DND-41 (cell line): ENCODE results near the gene PNMA6F.

Source experiments
- ATAC-seq: fragments of 200-7000 bp; cut with Tn5 transposase; 3 replicates; pipeline ENCODE4 v1.9.1; 2021; ENCODE audit warnings: low read depth; ENCODE audit not compliant: insufficient read depth
- DNase-seq: peaks from one replicate; pipeline ENCODE4 v3.0.0-alpha.2; 2020
- H2AFZ ChIP-seq: 2 replicates; pipeline ENCODE4 v1.6.0; 2012; ENCODE audit warnings: low read depth, low read length
- H3K27ac ChIP-seq: 2 replicates; pipeline ENCODE4 v1.5.1; 2012; ENCODE audit warnings: low read length, inconsistent platforms
- H3K27me3 ChIP-seq: fragments of 200-600 bp; sonication (generic); 2 replicates; pipeline ENCODE4 v1.6.0; 2012; ENCODE audit warnings: low read length, mild to moderate bottlenecking, inconsistent platforms; ENCODE audit not compliant: insufficient read depth, poor library complexity
- H3K36me3 ChIP-seq: 2 replicates; pipeline ENCODE4 v1.5.1; 2012; ENCODE audit warnings: low read length, inconsistent platforms; ENCODE audit not compliant: insufficient read depth
- H3K4me1 ChIP-seq: 2 replicates; pipeline ENCODE4 v1.5.1; 2012; ENCODE audit warnings: mild to moderate bottlenecking, low read length; ENCODE audit not compliant: insufficient read depth
- H3K4me2 ChIP-seq: 2 replicates; pipeline ENCODE4 v1.6.0; 2012; ENCODE audit warnings: mild to moderate bottlenecking, moderate library complexity, low read length, inconsistent platforms; ENCODE audit not compliant: insufficient read depth
- H3K4me3 ChIP-seq, 2 experiments: fragments of 200-600 bp in 1 of 2; shearing (Covaris generic) in 1 of 2; 2 replicates each; pipeline ENCODE4 v1.5.1; 2012 to 2016; ENCODE audit warnings: inconsistent platforms in 2 of 2, low read length in 2 of 2, mild to moderate bottlenecking in 2 of 2, low read depth in 1 of 2, moderate library complexity in 1 of 2
- H3K79me2 ChIP-seq: 2 replicates; pipeline ENCODE4 v1.6.0; 2012; ENCODE audit warnings: low read length, inconsistent platforms; ENCODE audit not compliant: insufficient read depth
- H3K9ac ChIP-seq: 2 replicates; pipeline ENCODE4 v1.6.0; 2012; ENCODE audit warnings: low read depth, mild to moderate bottlenecking, inconsistent platforms, low read length, moderate library complexity
- H3K9me3 ChIP-seq: 2 replicates; pipeline ENCODE4 v1.5.1; 2012; ENCODE audit warnings: low read length, moderate library complexity, mild to moderate bottlenecking, inconsistent platforms; ENCODE audit not compliant: insufficient read depth, severe bottlenecking
- H4K20me1 ChIP-seq: 2 replicates; pipeline ENCODE4 v1.6.0; 2012; ENCODE audit warnings: low read length; ENCODE audit not compliant: insufficient read depth
- CTCF ChIP-seq: IDR thresholded peaks from 2 replicates; pipeline ENCODE4 v1.5.1; 2012; ENCODE audit warnings: borderline replicate concordance, low read length, moderate library complexity, mild to moderate bottlenecking; ENCODE audit not compliant: poor library complexity, severe bottlenecking; ENCODE audit errors: extremely low read depth
- EZH2 ChIP-seq: IDR thresholded peaks from 3 replicates; pipeline ENCODE4 v1.6.1; 2012; ENCODE audit warnings: borderline replicate concordance, low read depth, mild to moderate bottlenecking, moderate library complexity, low read length, inconsistent platforms; ENCODE audit not compliant: severe bottlenecking

Gene PNMA6F

GRCh38 chrX:153351981-153352380 lies 30.4 kb upstream of the PNMA6F start:
- H3K4me3 ChIP-seq: no peak overlapping the region
- no peak overlapping the region for H3K27ac ChIP-seq
- H3K36me3 ChIP-seq: peaks cover 25% of the 10 kb centered on the region
- H2AFZ ChIP-seq: no peak overlapping the region
- H3K4me1 ChIP-seq: no peaks in the 10 kb centered on the region
- no peaks in the 10 kb centered on the region for H3K79me2 ChIP-seq
- no peak overlapping the region for H3K9ac ChIP-seq
- no peaks in the 10 kb centered on the region for H3K27me3 ChIP-seq
- no peaks in the 10 kb centered on the region for H4K20me1 ChIP-seq
- no peak for ATAC-seq
- no peak overlapping the region for H3K4me2 ChIP-seq
- TF ChIP-seq EZH2 (no peak), CTCF (no peak)
- no peak for DNase-seq
- no peaks in the 10 kb centered on the region for H3K9me3 ChIP-seq

GRCh38 chrX:153349952-153350351 lies 28.4 kb upstream of the PNMA6F start:
- H3K27ac ChIP-seq: no peak overlapping the region
- H3K79me2 ChIP-seq: no peaks in the 10 kb centered on the region
- H3K4me2 ChIP-seq: no peak overlapping the region
- H3K9ac ChIP-seq: no peak overlapping the region
- H4K20me1 ChIP-seq: no peaks in the 10 kb centered on the region
- no peaks in the 10 kb centered on the region for H3K9me3 ChIP-seq
- H3K36me3 ChIP-seq: peaks cover 36% of the 10 kb centered on the region
- ATAC-seq (no peak), DNase-seq (no peak)
- H3K27me3 ChIP-seq: no peaks in the 10 kb centered on the region
- no peak overlapping the region for H3K4me3 ChIP-seq
- no peak overlapping the region for H2AFZ ChIP-seq
- no peaks in the 10 kb centered on the region for H3K4me1 ChIP-seq
- TF ChIP-seq EZH2: no peak
- no peak for TF ChIP-seq CTCF

GRCh38 chrX:153348421-153348820 lies 26.9 kb upstream of the PNMA6F start:
- Histone ChIP-seq H4K20me1 (peaks cover 4% of the 10 kb centered on the region; the same call in 1 of the 2 replicates), H2AFZ (no peak overlapping the region), H3K79me2 (no peaks in the 10 kb centered on the region), H3K9me3 (no peaks in the 10 kb centered on the region), H3K4me2 (no peak overlapping the region), H3K27me3 (no peaks in the 10 kb centered on the region), H3K27ac (no peak overlapping the region), H3K36me3 (peaks cover 50% of the 10 kb centered on the region), H3K9ac (no peak overlapping the region), H3K4me3 (no peak overlapping the region), H3K4me1 (no peaks in the 10 kb centered on the region)
- TF ChIP-seq CTCF: no peak
- no peak for TF ChIP-seq EZH2
- DNase-seq (no peak), ATAC-seq (no peak)

GRCh38 chrX:153347530-153347929 lies 26.0 kb upstream of the PNMA6F start:
- no peaks in the 10 kb centered on the region for H3K27me3 ChIP-seq
- H3K4me3 ChIP-seq: no peak overlapping the region
- no peaks in the 10 kb centered on the region for H3K9me3 ChIP-seq
- no peaks in the 10 kb centered on the region for H3K4me1 ChIP-seq
- DNase-seq: no peak
- peaks cover 4% of the 10 kb centered on the region; the same call in 1 of the 2 replicates for H4K20me1 ChIP-seq
- no peak overlapping the region for H2AFZ ChIP-seq
- TF ChIP-seq EZH2 (no peak), CTCF (no peak)
- no peak overlapping the region for H3K9ac ChIP-seq
- peaks cover 3% of the 10 kb centered on the region; the same call in 1 of the 2 replicates for H3K79me2 ChIP-seq
- peaks cover 52% of the 10 kb centered on the region for H3K36me3 ChIP-seq
- ATAC-seq: no peak
- no peak overlapping the region for H3K4me2 ChIP-seq
- no peak overlapping the region for H3K27ac ChIP-seq
